ENCODE data around the gene LDB2. TPM values are rescaled to one million over a fixed set of nuclear protein-coding genes. Genes with fewer than 3 reads are reported as not detected.

The LDB2 gene
- total RNA-seq, 2 experiments from 2014 or later, result not detected

- H2AFZ ChIP-seq (ENCODE audit: low read length), result no peak overlapping the region
- intact Hi-C loops (cut with micrococcal nuclease; ENCODE audit: unreplicated experiment), result no loop called here
Observed at GRCh38 chr4:16844816-16845586, 53.4 kb downstream of the LDB2 start.

DNA sequence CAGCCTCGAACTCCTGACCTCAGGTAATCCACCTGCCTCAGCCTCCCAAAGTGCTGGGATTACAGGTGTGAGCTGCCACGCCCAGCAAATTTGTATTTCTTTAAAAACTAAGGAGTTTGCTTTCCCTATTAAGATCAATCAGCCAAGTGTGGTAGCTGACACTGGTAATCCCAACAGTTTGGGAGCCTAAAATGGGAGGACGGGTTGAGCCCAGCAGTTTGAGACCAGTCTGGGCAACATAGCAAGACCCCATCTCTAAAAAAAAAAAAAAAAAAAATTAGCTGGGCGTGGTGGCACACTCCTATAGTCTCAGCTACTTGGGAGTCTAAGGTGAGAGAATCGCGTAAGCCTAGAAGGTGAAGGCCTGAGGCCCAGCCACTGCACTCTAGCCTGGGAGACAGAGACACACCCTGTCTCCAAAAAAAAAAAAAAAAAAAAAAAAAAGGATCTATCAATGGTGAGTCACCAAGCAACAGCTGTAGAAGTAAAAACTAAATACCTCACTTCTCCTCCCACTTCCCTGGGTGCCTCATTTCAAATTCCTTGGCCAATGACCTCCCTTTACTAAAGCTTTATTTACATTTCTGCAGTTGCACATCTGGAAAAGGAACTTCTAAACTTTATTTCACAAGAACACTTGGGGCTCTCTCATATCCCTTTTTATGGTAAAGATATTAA lies 54.5 kb downstream of the LDB2 start:
- intact Hi-C loops (cut with micrococcal nuclease; ENCODE audit: unreplicated experiment), result no loop called here
- BruUV-seq (replicated peaks), result no TSS peak

More at GRCh38 chr4:16844816-16845586, 53.4 kb downstream of the LDB2 start:
- H3K9me2 ChIP-seq (ENCODE audit: insufficient read depth, low read length), result no peaks in the 10 kb centered on the region
- BruUV-seq (replicated peaks), result no TSS peak
- no peak overlapping the region for H3K4me2 ChIP-seq (ENCODE audit: low read length)
- no peak for TF ChIP-seq CTCF (conservative IDR thresholded peaks at IDR 0.05; ENCODE audit: low read length)
- TF ChIP-seq EZH2phosphoT487 (IDR thresholded peaks at IDR 0.05; ENCODE audit: borderline replicate concordance, low read depth, low read length), result no peak
- DNase-seq (ENCODE audit: low spot score), result no peak
- no peaks in the 10 kb centered on the region for H3K4me1 ChIP-seq (ENCODE audit: insufficient read depth, low read length, poor library complexity, severe bottlenecking)
- ChIA-PET POLR2A (interaction anchor here (0.6 kb wide), 1 partner anchor 11 kb away, joined by 3 read pairs; no protein-coding TSS in a partner anchor), CTCF (ENCODE audit: unreplicated experiment) (no interaction called here)
- no peaks in the 10 kb centered on the region for H3K9me3 ChIP-seq (ENCODE audit: low read length)
- no peaks in the 10 kb centered on the region for H3K79me2 ChIP-seq (ENCODE audit: insufficient read depth, low read depth, low read length)
- no peak overlapping the region for H3K27ac ChIP-seq (ENCODE audit: low read depth, low read length, poor library complexity, severe bottlenecking)
- H3K36me3 ChIP-seq (ENCODE audit: insufficient read depth, low read length), result no peaks in the 10 kb centered on the region
- H4K20me1 ChIP-seq (ENCODE audit: insufficient read depth, low read length), result no peaks in the 10 kb centered on the region
- no peak overlapping the region for H3K4me3 ChIP-seq (ENCODE audit: low read depth, low read length, poor library complexity, severe bottlenecking)

More for the DNA sequence above, 54.5 kb downstream of the LDB2 start:
- Histone ChIP-seq H4K20me1 (ENCODE audit: insufficient read depth, low read length) (no peaks in the 10 kb centered on the region), H2AFZ (ENCODE audit: low read length) (no peak overlapping the region), H3K36me3 (ENCODE audit: insufficient read depth, low read length) (no peaks in the 10 kb centered on the region), H3K4me3 (ENCODE audit: low read depth, low read length, poor library complexity, severe bottlenecking) (no peak overlapping the region), H3K9me2 (ENCODE audit: insufficient read depth, low read length) (no peaks in the 10 kb centered on the region), H3K4me2 (ENCODE audit: low read length) (no peak overlapping the region), H3K4me1 (ENCODE audit: insufficient read depth, low read length, poor library complexity, severe bottlenecking) (no peaks in the 10 kb centered on the region), H3K27ac (ENCODE audit: low read depth, low read length, poor library complexity, severe bottlenecking) (no peak overlapping the region), H3K9me3 (ENCODE audit: low read length) (no peaks in the 10 kb centered on the region), H3K79me2 (ENCODE audit: insufficient read depth, low read depth, low read length) (no peaks in the 10 kb centered on the region)
- ChIA-PET POLR2A (interaction anchor here (0.7 kb wide), 1 partner anchor 14 kb away, joined by 3 read pairs; no protein-coding TSS in a partner anchor), CTCF (ENCODE audit: unreplicated experiment) (no interaction called here)
- TF ChIP-seq EZH2phosphoT487 (IDR thresholded peaks at IDR 0.05; ENCODE audit: borderline replicate concordance, low read depth, low read length) (no peak), CTCF (conservative IDR thresholded peaks at IDR 0.05; ENCODE audit: low read length) (no peak)
- DNase-seq (ENCODE audit: low spot score), result no peak
